HG02571 (cell line): ENCODE data around the gene DMC1.
"Not testable (repeated sequence)": the region's sequence is repeated elsewhere in the genome, so short reads cannot be mapped to it uniquely, and the experiment has no call there.

Experiments used
- ATAC-seq: cut with Tn5 transposase; IDR thresholded peaks from one replicate; pipeline ENCODE4 v1.9.1; 2021; ENCODE audit warnings: mild to moderate bottlenecking, moderate library complexity; ENCODE audit not compliant: unreplicated experiment

The DMC1 gene, protein sequence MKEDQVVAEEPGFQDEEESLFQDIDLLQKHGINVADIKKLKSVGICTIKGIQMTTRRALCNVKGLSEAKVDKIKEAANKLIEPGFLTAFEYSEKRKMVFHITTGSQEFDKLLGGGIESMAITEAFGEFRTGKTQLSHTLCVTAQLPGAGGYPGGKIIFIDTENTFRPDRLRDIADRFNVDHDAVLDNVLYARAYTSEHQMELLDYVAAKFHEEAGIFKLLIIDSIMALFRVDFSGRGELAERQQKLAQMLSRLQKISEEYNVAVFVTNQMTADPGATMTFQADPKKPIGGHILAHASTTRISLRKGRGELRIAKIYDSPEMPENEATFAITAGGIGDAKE

DNA sequence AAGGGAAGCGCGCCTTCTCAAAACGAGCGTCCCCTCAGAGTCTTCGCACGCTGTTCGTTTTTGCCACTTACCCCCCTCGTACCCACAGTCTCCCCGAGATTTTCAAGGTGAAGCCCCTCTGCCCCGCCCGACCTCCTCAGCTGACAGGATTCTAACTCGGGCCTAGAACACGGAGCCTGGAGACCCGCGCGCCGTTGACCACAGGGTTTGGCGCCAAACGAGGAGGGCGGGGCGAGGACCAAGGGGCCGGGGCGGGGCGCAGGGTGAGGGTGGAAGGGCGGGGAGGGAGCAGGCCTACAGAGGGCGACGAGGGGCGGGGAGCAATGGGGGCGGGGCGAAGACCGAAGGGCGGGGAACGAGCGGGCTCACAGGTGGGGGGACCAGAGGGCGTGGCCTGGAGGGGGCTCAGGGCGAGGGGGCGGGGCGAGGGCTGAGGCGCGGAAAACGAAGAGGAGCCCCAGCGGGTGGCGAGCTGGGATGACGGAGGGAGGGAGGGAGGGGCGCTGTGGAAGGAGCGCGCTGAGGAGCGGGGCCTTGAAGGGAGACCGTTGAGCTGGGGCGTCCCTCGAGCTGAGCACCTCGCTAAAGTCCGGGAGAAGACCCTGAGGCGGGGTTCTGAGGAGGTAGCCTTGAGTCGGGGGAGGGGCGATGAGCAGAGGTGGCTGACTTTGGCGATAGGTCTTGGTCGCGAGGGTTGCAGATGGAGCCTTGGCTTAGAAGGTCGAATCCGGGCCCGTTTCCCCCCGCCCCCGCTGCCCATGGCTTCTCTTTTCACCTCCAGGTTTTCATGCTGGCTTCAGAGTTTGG, at the start of gene DMC1:
TSS of gene DMC1 (minus strand) at position 212 of the 807 bp plus-strand sequence. CDS start 1,927 bp downstream, outside the sequence.
- ATAC-seq = peak; percentile 57

DNA sequence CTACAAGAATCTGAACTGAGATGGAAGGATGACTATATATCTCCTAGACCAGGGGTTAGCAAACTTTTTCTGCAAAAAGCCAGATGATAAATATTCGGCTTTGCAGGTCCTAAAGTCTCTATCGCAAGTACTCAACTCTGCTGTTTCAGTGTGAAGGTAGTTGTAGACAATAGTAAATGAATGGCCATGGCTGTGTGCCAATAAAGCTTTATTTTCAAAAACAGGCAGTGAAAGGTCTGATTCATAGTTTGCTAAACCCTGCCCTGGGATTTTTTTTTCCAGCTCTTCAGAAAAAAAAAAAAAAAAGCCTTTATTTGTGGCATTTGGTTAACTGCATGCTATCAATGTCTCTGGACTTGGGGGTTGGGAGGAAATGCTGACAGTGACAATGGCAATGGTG, 48.7 kb upstream of the DMC1 start:
- ATAC-seq = no peak

DNA sequence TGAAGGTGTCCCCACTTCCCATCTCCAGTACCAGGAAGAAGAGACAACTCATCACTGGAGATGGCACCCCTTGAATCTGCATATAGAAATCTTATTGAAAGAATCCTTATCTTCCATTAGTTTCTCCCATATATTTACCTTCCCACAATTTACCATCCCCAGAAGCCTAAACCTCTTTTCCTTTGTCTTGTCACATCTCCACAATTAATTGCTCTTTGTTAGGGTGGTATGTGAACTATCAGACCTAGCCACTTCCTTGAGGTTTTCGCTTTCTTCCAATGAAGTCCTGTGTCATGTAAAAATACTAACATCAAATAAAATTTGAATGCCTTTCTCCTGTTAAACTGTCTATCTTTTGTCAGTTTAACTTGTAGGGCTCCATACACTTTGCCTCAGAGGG, 48.3 kb upstream of the DMC1 start:
- ATAC-seq = no peak

DNA sequence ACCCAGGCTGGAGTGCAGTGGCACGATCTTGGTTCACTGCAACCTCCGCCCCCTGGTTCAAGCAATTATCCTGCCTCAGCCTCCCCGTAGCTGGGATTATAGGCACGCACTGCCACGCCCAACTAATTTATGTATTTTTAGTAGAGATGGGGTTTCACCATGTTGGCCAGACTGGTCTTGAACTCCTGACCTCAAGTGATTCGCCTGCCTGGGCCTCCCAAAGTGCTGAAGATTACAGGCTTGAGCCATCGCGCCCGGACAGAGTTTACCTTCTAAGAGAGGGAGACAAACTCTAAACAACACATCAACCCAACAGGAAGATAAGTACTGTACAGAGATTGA, 45.1 kb upstream of the DMC1 start:
- not testable (repeated sequence) for ATAC-seq

DNA sequence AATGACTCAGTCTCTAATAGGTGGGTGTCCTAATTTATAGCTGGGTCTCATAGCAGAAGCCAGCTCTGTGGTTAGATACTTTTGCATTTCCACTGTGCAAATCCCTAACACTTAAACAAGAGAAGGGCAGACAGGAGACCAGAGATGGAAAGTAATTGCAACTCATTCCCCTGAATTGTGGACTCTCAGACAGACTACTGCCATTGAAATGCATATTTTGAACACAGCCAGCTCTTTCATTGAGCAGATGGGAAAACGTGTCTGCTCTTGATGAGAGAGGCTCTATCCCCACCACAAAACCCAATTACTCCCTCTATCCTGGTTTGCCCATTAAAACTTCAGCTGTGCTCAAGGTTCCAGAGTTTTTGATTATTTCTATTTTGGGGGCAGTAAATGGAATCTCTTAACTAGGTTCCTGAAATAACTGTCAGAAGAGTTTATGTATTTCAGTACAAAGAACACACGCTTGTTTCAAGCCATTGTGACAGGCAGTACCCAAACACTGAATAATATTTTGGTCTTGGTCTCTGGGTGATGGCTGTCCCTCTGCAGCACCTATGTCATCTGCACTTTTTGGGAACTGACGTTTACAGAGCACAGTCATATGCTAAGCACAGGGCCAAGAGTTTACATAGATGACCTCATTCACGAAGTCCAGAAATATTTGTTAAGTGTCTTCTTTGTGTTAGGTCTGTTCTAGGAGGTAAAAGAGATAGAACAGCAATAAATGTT, 44.5 kb upstream of the DMC1 start:
- no peak for ATAC-seq

DNA sequence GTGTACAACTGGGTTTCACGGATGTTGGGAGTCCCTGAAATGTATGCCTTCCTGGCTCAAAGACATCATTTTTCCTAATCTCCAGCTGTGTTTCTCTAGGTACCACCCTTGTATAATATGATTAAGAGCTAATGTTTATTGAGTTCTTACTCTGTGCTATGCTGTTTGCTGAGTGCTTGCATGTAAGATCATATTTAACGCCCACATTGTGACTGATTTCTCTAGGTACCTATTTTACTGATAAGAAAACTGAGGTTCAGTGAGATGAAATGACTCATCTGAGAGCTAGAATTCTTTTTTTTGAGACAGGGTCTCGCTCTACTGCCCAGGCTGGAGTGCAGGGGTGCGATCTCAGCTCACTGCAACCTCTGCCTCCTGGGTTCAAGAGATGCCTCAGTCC, 43.6 kb upstream of the DMC1 start:
- ATAC-seq = no peak

DNA sequence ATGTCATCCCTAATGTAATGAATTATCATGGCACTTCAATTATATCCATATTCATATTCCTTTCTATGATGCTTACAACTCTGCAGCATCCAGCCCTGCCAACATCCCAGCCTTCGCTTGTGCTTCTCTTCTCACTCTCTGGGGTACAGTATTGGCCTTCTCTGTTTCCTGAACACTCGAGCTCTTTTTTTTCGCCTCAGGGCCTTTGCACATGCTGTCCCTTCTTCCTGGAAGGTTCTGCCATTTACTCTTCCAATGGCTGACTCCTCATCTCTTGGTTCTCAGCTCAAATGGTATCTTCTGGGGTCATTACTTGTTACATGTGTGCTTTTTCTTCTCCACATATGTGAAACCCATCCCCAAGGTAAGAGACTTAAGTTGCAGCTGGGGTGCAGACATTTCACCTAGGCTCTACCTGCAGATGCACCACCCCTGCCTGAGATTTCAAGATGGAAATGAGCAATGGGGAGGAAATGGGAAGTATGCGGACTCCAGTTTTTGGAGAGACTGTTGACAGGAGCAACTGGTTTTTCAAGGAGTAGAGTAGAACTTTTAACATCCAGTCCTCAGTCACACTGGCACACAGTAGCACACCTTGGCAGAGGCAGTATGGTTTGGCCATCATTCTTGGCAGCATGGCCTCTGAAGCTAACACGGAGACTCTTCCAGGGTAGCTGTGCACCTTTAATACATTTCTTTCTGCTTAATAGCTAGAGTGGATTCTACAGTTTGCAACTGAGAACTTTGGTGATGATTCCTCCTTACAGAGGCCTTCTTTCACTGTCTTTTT, 42.4 kb upstream of the DMC1 start:
- ATAC-seq = no peak

DNA sequence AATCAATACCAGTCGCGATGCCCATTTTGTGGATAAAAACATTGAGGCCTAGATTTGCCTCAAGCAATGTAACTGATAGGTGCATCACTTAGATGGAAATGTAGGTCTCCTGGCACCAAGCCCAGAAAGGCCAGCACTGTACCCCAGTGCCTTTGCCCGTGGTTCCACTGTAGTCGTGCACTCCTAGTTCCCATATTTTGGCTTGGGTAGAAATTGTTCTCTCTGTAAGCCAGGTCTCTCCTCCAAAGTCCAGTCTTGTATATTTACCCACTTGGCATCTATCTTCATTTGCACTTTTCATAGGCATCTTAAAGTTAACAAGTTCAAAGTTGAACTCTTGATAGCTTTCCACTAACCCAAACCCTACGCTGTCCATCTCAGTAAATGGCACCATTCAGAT, 41.6 kb upstream of the DMC1 start:
- no peak for ATAC-seq

DNA sequence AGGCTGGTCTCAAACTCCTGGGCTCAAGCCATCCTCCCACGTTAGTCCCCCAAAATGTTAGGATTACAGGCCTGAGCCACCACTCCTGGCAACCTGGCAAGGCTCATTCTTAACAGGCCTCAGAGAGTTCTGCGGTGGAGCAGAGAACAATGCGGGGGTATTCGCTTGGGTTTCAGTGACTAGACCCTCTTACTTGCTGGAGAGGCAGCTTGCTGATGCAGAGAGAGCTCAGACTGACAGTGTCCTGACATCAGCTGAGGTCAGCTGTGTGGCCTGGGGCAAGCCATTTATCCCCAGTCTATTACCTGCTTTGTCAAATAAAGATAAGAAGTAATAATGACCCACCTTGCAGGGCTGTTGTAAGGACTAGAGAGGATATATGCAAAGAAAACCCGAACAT, 40.3 kb upstream of the DMC1 start:
- no peak for ATAC-seq

DNA sequence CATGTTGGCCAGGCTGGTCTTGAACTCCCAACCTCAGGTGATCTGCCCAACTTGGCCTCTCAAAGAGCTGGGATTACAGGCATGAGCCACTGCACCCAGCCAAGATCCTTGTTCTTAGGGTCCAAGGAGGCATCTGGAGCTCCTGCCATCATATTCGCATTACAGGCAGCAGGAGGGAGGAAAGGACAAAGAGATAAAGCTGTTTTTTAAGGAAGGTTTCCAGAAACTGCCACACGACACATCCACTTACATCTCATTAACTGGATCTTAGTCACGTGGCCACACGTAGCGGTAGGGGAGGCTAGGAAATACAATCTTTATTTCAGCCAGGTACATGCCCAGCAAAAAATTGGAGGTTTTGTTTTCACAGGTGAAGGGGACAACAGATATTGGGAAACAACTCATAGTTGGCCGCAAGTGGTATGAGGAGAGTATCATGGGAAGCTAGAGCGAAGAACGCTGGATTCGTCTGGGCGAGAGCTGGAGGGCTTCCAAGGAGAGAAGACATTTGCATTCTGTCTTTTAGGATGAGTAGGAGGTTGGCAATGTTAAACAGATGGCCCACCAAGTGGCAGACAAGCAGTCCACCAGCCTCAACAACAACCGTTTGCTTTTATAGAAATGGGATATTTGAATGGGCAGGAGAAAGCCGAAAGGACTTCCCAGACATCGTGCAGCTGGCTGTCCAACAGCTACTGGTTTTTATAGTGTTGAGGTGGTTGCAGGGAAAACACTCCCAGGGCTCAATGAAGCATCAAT, 39.2 kb upstream of the DMC1 start:
- ATAC-seq = no peak

DNA sequence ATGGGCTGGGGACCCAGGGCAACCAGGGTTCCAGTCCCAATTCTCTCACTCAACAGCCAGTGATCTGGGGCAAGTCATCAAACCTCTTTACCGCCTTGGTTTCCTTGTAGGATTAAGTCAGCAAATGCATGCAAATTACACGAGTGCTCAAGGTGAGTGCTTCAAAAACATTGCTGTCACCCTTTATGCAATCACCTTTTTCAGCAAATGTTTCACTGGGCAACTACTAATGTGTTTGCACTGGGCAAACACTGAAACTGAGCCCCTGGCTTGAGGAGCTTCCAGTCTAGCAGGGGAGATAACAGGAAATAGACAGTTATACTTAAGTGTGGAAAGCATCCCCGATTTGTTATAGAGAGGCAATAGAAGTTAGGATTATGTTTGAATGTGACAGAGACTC, 37.7 kb upstream of the DMC1 start:
- no peak for ATAC-seq

DNA sequence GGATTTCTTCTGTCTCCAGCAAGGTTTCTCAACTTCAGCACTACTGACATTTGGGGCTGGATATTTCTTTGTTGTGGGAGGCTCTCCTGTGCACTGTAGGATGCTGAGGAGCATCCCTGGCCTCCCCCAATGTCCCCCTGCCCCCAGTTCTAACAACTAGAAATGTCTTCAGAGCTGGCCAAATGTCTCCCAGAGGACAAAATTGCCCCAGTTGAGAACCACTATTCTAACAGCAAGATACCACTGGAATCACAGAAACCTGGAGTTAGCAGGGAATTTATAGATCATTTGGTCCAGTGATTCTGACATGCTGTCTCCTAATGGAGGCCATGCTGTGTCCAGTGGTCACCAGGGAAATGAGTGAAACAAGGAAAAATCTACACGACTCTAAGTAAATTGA, 32.2 kb upstream of the DMC1 start:
- no peak for ATAC-seq

DNA sequence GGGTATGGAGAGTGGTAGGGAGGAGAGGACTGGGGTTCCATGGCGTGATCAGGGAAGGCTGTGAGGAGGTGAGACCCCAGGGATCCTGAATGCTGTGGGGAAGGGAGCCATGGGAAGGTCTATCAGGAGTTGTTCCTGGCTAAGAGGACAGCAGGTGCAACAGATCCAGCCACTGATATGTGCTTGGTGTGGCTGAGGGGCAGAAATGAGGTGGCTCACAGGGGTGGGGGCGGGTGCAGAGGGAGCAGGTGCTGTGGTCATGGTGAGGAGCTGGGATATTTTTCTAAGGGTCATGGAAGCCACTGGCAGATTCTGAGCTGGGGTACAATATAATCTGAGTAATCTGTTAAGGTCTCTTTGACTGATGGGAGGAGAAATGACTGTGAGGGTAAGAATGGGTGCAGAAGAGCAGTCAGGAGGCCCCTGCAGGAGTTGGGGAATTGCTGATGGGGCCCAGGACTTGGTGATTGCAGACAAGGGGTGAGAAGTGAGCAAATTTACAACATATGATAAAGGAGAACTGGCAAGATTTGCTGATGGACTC, 31.3 kb upstream of the DMC1 start:
- no peak for ATAC-seq

DNA sequence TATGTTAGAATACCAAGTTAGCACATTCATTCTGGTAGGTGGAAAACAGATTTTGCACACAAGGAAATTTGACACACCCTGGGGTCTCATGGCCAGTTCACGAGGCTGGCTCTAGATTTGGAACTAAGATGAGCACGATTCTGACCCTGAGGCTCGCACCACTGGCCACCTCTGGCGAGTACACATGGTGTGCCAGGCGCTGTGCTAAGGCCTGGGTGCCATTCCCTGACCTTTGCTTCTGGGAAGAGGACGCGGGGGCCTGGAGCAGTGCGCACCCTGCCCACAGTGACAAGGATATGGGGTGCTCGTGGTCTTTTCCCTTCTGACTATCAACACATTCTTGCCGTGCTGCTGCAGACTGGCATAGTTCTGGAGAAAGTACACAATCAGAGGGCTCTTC, 29.5 kb upstream of the DMC1 start:
- no peak for ATAC-seq

DNA sequence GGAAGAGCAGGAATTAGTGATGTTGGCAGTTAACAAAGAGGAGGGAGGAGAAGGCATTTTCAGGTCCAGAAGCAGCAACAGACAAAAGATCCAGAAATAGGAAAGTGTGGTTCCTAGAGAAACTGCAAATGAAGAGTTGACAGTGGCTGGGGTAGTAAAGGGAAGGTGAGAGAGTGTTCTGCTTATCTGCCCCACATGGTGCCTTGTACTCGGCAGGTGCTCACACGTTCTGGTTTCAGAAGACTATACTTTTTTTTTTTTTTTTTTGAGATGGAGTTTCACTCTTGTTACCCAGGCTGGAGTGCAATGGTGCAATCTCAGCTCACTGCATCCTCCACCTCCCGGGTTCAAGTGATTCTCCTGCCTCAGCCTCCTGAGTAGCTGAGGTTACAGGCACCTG, 12.9 kb upstream of the DMC1 start:
- ATAC-seq = not testable (repeated sequence)

DNA sequence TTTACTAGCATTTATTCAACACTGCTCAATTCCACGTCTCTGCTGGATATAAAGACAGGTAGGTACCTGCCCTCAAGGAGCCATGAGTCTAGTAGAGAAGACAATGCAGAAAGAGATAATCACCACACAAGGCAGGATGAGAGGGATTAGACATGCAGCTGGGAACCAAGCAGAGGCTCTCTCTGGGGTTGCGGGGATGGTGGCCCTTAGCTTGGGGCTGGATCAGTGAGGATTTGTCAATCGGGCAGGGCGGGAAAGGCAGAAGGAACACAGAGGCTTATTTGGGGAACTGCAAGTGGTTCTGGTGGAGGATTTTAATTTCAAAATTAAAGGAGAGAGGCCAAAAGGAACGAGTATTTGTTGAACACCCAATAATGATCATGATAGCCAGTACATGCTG, 8.5 kb upstream of the DMC1 start:
- no peak for ATAC-seq

DNA sequence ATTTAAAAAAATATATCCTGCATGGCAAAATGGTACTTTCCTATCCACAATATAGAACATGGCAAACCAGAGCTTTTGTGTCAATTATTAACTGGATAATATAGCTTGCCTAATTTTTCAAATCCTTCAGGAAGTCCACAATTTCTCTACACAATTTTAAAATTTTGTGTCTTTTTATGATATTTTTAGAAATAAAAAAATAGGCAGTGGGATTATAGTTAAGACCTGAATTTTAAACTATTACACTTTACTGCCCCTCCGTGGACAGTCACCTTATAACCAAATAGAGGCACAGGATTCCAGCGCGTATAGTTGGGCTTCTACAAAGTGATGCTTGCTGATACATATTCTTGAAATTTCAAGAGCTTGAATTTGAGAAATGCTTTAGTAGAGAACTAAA, 2.1 kb upstream of the DMC1 start:
- no peak for ATAC-seq

DNA sequence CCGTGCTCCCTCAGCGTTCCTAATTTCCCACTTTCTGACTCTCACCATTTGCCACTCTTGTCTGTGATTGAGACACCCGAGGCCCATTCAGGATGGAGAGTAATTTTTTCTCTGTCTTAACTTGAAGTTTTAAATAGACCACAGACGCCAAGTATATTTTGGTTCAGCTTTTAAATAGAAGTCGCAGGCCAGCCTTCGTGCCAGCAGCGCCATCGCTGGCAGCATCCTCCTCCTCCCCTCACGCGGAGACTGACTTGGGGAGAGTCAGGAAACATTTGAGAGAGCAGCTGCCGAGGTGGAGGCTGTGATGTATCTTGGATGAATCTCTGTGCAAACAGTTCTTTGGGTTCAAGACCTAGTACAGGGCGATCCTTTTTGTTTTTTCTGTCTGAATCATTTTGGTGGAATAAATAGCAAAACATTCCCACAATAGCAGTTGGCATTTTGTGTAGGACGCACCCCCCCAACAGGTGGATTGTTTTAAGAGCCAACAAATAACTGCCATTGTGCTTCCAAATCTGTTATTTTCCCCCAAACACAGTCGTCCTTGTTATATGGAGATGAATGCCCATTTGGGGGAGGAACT, 889 bp upstream of the DMC1 start:
- no peak for ATAC-seq

DNA sequence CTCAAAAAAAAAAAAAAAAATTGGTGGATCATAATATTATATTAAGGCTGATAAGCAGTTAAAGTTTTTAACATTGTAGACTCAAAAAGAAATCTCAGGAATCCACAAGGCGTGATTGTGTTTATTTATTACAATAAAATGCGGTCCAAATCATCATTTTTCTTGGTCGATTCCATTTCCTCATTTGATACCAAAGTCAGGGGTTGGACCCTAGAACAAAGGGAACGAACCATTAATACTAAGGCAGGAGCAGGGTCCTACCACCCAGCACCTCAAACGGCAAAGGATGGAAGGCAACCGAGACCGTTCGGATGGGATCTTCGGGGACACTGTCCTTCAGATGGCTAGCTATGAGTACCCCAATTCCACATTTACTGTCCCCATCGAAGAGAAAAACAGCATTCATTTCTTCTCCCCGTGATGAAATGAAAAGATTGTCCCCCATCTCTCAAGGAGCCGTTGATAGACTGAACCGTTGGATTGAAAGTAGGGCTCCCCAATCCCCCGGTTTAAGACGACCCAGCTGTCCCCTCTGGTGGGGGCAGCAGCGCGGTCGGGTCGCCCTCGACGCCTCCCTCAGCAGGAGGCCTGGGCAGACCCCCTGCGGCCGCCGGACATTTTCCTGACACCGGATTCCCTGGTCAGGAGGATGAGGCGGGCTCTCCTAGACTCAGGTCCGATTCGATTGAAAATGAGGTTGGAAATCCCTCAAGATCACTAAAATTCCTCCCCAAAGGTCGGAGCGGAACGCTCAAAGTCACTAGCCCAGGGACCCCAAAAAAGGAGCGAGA, 607 bp downstream of the DMC1 start:
- peak; percentile 21 for ATAC-seq
